ENCODE measurements around the gene SLC25A11.
A peak's percentile ranks its signal among the peaks of the same experiment; 100 is the strongest.
"Not testable (repeated sequence)": the region's sequence is repeated elsewhere in the genome, so short reads cannot be mapped to it uniquely, and the experiment has no call there.

SLC25A11 gene

GRCh38 chr17:4945176-4945943, 5.5 kb upstream of the SLC25A11 start:
- DNase-seq (ENCODE audit: low read depth): peak; percentile 84

GRCh38 chr17:4944554-4945175, 4.8 kb upstream of the SLC25A11 start:
- DNase-seq (ENCODE audit: low read depth): no peak

- no peak for DNase-seq (ENCODE audit: low read depth)
These were observed 4.3 kb upstream of the SLC25A11 start for GRCh38 chr17:4944163-4944553.

- no peak for DNase-seq (ENCODE audit: low read depth)
These were observed 3.1 kb upstream of the SLC25A11 start for GRCh38 chr17:4942760-4943508.

- DNase-seq (ENCODE audit: low read depth): no peak
These were observed 1.4 kb upstream of the SLC25A11 start for GRCh38 chr17:4941319-4941610.

GRCh38 chr17:4940555-4941318, 891 bp upstream of the SLC25A11 start:
- DNase-seq (ENCODE audit: low read depth): no peak

- no peak for DNase-seq (ENCODE audit: low read depth)
These were observed 375 bp downstream of the SLC25A11 start for GRCh38 chr17:4939546-4939795.

GRCh38 chr17:4938688-4939545, 929 bp downstream of the SLC25A11 start:
- DNase-seq (ENCODE audit: low read depth): no peak

GRCh38 chr17:4938069-4938491, 1.8 kb downstream of the SLC25A11 start:
- no peak for DNase-seq (ENCODE audit: low read depth)

GRCh38 chr17:4937553-4937952, 2.3 kb downstream of the SLC25A11 start:
- no peak for DNase-seq (ENCODE audit: low read depth)

GRCh38 chr17:4936436-4936835, 3.4 kb downstream of the SLC25A11 start:
- DNase-seq (ENCODE audit: low read depth): no peak

- no peak for DNase-seq (ENCODE audit: low read depth)
These were observed 4.2 kb downstream of the SLC25A11 start for GRCh38 chr17:4935650-4936049.

- DNase-seq (ENCODE audit: low read depth): no peak
These were observed 5.5 kb downstream of the SLC25A11 start for GRCh38 chr17:4934173-4934979.

GRCh38 chr17:4933646-4934045, 6.2 kb downstream of the SLC25A11 start:
- no peak for DNase-seq (ENCODE audit: low read depth)

- DNase-seq (ENCODE audit: low read depth): no peak
These were observed 7.1 kb downstream of the SLC25A11 start for GRCh38 chr17:4932756-4933155.

- no peak for DNase-seq (ENCODE audit: low read depth)
These were observed 7.9 kb downstream of the SLC25A11 start, which contains the start of gene GP1BA for GRCh38 chr17:4931963-4932362. Gene GP1BA (plus strand): TSS chr17:4932277. CDS start chr17:4932605, 328 bp downstream.

- DNase-seq (ENCODE audit: low read depth): no peak
These were observed 11.0 kb downstream of the SLC25A11 start for GRCh38 chr17:4928881-4929280.

- DNase-seq (ENCODE audit: low read depth): not testable (repeated sequence)
These were observed 13.1 kb downstream of the SLC25A11 start for GRCh38 chr17:4926577-4927335.

GRCh38 chr17:4921320-4921719, 18.5 kb downstream of the SLC25A11 start:
- DNase-seq (ENCODE audit: low read depth): no peak

All from activated T-cell treated with anti-CD3 and anti-CD28 coated beads for 24 hours (primary cell).